ENCODE data around the gene EFR3B. TPM values are rescaled to one million over a fixed set of nuclear protein-coding genes. Genes with fewer than 3 reads are reported as not detected.
"Not testable (repeated sequence)": the region's sequence is repeated elsewhere in the genome, so short reads cannot be mapped to it uniquely, and the experiment has no call there.

Gene EFR3B, protein sequence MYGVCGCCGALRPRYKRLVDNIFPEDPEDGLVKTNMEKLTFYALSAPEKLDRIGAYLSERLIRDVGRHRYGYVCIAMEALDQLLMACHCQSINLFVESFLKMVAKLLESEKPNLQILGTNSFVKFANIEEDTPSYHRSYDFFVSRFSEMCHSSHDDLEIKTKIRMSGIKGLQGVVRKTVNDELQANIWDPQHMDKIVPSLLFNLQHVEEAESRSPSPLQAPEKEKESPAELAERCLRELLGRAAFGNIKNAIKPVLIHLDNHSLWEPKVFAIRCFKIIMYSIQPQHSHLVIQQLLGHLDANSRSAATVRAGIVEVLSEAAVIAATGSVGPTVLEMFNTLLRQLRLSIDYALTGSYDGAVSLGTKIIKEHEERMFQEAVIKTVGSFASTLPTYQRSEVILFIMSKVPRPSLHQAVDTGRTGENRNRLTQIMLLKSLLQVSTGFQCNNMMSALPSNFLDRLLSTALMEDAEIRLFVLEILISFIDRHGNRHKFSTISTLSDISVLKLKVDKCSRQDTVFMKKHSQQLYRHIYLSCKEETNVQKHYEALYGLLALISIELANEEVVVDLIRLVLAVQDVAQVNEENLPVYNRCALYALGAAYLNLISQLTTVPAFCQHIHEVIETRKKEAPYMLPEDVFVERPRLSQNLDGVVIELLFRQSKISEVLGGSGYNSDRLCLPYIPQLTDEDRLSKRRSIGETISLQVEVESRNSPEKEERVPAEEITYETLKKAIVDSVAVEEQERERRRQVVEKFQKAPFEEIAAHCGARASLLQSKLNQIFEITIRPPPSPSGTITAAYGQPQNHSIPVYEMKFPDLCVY
- total RNA-seq, result under 0.01 TPM in 2 replicates

DNA sequence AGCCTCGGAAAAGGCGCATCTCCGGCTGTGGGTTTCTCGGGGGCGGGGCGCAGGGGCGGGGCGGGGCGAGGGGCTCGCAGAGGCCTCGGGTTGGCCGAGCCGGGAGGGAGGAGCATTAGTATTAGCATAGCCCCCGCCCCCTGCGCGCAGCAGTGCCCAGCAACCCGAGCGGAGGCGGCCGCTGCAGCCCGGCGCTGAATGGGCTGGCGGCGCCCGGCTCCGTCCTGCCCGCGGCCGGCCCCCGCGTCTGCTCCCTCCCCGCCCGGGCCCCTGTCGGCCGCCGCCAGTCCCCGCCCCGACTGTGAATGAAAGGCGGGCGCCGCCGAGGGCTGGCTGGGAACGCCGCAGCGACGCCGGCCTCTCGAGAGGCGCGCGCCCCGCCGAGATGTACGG is at the start of gene EFR3B:
Gene EFR3B, plus strand, starts transcription at position 149 of the 393 bp plus-strand sequence. Its CDS starts 237 bp downstream, at position 386.
- peak within 1 kb of the TSS; percentile 64 for H3K4me3 ChIP-seq (ENCODE audit: low read depth, low read length)
- peak; percentile 90 for DNase-seq (ENCODE audit: low read depth)
- TF ChIP-seq, protein P1, sequence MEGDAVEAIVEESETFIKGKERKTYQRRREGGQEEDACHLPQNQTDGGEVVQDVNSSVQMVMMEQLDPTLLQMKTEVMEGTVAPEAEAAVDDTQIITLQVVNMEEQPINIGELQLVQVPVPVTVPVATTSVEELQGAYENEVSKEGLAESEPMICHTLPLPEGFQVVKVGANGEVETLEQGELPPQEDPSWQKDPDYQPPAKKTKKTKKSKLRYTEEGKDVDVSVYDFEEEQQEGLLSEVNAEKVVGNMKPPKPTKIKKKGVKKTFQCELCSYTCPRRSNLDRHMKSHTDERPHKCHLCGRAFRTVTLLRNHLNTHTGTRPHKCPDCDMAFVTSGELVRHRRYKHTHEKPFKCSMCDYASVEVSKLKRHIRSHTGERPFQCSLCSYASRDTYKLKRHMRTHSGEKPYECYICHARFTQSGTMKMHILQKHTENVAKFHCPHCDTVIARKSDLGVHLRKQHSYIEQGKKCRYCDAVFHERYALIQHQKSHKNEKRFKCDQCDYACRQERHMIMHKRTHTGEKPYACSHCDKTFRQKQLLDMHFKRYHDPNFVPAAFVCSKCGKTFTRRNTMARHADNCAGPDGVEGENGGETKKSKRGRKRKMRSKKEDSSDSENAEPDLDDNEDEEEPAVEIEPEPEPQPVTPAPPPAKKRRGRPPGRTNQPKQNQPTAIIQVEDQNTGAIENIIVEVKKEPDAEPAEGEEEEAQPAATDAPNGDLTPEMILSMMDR (IDR thresholded peaks at IDR 0.05; ENCODE audit: insufficient read depth, low read depth, low read length), result no peak

DNA sequence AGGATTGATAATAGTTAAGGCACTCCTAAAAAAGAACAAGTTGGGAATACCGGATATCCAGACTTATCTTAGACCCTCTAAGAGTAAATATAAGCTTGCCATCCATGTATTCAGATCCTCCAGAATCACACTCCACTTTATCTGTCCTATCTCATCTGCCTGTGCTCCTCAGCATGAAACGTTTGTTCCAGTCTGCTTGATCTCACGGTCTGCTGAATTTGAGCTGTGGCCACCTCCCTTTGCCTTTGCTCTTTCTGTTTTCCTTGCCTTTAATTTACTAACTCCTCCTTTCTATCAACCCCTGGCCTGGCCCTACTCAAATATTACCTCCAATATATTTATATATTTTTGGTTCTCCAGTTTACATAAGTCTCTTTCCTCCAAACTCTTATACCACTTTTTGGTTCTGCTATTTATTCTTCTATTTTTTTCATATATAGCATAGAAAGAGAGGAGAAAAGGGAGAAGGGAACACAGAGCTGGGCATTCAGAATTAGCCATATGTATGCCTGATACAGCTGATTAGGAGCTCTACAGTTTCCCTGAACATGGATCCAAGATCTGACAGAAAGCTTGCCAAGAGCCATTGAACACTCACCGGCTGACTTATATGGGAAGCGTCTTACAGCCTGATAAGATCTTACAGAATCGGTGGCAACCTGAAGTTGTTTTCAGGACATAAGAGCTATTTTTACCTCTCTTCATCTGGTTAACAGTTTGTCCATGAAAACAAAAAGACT is 48.3 kb upstream of the EFR3B start:
- TF ChIP-seq, protein P1 (IDR thresholded peaks at IDR 0.05; ENCODE audit: insufficient read depth, low read depth, low read length), result no peak
- no peak for DNase-seq (ENCODE audit: low read depth)
- H3K4me3 ChIP-seq (ENCODE audit: low read depth, low read length), result no peak overlapping the region

DNA sequence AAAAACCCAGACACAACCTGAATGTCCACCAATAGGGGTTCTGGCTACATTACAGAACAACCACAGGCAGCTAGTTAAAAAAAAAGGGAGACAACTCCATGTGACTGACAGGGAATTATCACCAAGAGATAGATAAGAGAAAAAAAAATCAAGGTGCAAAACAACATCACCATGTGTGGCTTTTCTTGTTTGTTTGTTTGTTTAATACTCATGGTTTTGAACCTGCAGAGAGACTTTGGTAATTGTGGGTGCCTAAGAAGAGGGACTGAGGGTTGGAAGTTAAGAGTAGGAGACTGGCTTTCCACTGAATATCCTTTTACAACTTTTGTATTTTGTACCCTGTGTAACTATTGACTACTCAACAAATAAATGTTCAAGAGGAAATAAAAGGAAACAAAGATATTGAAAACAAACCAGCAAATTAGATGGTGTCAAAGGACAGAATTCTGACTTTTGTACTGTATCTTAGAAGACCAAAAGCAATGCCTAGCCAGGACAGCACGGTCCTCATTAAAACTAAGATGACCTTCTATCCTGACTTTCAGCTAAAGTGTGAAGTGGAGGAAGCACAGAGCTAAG is 47.6 kb upstream of the EFR3B start:
- TF ChIP-seq, protein P1 (IDR thresholded peaks at IDR 0.05; ENCODE audit: insufficient read depth, low read depth, low read length), result no peak
- no peak overlapping the region for H3K4me3 ChIP-seq (ENCODE audit: low read depth, low read length)
- DNase-seq (ENCODE audit: low read depth), result no peak

DNA sequence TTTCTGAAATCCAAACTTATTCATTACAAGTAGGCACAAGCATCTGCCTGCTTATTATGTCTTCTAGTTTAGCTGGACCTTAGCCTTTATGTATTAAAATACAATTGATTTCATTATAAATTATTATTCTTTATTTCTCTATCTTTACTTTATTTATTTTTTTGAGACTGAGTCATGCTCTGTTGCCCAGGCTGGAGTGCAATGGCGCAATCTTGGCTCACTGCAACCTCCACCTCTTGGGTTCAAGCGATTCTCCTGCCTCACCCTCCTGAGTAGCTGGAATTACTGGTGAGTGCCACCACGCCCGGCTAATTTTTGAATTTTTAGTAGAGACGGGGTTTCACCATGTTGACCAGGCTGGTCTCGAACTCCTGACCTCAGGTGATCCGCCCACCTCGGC is 42.8 kb upstream of the EFR3B start:
- not testable (repeated sequence) for DNase-seq (ENCODE audit: low read depth); H3K4me3 ChIP-seq (ENCODE audit: low read depth, low read length)

DNA sequence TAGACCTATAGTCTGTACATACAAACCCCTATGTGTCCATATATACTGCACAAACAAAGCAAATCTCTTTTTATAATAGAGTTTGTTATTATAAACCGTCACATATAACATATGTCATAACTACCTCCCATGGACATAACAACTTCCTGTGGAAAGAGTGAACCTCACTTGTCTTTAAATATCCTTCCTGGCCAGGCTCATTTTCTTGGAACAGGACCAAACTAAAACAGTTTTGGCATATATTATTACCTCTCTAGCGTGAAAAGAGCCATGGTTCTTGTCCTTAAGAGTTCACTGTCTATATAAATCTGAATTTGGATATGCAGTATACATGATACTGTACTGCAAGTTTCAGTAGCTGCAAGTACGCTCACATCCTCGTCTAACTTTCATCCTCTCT is 41.8 kb upstream of the EFR3B start:
- no peak overlapping the region for H3K4me3 ChIP-seq (ENCODE audit: low read depth, low read length)
- TF ChIP-seq, protein P1 (IDR thresholded peaks at IDR 0.05; ENCODE audit: insufficient read depth, low read depth, low read length), result no peak
- no peak for DNase-seq (ENCODE audit: low read depth)

DNA sequence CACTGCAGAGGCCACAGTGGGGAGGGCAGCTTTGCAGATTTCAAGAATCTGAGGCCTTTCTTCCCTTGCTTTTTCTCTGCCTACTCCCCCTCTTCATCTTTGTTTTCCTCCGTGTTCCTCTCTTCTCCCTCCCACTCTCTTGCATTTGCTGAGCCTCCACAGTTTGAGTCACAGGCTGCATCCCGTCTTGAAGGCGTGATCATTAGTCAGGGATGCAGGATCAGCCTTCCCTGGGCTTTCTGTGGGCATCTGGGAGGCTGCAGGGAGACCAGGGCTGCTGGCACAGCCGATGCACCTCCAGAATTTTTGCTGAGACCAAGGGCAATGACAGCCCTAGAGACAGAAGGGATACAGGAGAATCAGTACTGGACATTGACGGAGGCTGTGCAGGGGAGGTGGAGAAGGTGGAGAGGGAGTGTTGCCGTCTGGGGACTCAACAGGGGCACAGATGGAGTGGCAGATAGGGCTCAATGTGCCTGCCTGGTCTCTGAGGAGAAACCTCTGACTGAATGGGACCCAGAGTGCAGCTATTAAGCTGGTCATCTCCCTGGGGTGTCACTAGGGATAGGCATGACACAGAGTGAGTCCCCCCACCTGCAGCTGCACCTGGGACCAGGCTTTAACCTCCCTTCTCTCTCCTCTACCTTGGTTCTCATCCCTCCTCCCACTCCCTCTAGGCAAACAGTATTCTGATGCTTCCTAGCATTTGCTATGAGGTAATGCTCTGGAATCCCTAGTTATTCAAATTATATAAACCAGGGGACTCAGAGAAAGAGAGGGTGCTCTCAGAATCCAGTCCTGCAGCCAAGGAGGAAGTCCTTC is 41.2 kb upstream of the EFR3B start:
- no peak overlapping the region for H3K4me3 ChIP-seq (ENCODE audit: low read depth, low read length)
- TF ChIP-seq, protein P1 (IDR thresholded peaks at IDR 0.05; ENCODE audit: insufficient read depth, low read depth, low read length), result no peak
- peak; percentile 3 for DNase-seq (ENCODE audit: low read depth)

All from fibroblast of villous mesenchyme (primary cell).